ENCODE data around the gene FAM181A.

FAM181A gene

DNA sequence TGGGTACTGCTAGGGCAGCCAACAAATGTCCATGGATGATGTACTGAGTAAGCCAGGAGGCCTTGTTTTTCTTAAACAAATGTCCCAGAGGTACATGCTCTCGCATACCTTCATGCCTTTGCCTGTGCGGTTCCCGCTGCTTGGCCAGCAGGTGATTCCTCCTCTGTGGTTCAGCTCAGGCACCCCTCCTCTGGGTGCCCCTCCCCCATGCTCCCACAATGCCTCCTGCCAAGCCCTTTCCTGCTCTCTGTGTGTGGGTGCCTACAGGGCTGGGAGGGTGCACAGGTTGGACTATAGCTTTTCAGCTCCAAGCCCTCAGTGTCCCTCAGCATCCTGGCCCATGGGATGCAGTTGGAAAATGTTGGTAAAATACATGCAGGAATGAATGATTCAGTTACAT lies 25.7 kb downstream of the FAM181A start:
- DNase-seq = peak; percentile 40

DNA sequence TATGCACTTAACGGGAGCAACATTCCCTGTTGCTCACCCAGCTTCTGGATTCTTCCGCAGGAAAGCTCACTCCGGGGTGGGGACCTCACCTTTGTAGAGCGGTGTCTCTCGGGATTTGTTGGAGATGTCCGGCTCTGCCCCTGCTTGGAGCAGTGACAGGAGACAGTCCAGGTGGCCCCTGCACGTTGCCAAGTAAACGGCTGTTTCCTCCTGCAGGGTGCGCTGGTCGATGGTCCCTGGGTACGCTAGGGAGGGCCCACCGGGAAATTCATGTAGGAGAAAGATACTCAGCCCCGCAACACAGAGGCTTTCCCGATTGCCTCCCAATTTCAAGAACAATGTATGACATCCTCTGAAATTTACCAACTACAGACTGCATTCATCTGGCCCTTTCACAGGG lies 26.1 kb downstream of the FAM181A start:
- no peak for DNase-seq

DNA sequence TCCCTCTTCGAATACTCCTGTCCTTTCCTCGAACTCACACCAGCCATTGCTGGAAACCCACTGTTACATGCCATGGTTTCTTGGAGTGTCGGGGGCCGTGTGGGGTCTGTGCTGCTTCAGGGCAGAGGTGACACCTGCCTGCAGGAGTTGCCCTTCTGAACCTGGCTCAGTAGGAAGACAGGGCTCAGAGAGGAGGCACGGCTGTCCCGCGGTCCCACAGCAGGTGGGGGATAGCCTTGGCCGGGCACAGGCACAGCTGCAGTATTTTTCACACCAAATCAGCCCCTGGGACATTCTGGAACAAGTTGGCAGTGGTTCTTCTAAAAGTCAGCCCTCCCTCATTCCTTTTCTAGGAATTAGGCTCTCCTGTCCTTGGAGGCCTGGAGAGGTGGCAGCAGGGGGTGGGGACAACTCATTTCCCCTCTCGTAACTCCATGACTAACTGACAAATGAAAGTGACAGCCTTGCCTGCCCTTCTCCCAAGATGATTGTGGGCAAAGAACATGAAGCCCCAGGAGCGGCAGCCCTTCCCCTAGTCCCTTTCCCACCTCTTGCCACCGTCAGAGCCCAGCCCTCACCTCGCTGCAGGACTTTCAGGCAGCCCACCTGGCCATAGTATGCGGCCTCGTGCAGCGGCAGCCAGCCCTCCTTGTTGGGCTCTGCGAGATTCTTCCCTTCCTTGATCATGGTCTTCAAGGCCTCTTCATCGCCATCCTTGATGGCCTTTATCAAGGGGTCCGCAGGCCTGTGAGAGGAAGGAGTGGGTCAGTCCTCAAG lies 26.8 kb downstream of the FAM181A start:
- DNase-seq = no peak

DNA sequence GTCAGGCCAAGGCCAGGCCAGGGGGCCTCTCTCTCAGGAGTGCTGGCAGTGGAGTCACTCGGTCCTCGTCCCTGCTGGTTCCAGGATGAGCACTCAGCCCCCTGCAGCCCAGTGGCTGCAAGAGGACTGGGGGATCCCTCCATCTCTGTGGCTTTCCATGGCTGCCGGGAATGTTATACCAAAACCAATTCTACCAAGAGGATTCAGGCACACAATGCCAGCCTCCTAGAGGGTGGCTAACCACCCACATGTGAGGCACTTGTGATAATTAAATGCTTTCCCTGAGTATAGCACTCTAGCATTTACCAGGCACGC lies 27.3 kb downstream of the FAM181A start:
- no peak for DNase-seq

DNA sequence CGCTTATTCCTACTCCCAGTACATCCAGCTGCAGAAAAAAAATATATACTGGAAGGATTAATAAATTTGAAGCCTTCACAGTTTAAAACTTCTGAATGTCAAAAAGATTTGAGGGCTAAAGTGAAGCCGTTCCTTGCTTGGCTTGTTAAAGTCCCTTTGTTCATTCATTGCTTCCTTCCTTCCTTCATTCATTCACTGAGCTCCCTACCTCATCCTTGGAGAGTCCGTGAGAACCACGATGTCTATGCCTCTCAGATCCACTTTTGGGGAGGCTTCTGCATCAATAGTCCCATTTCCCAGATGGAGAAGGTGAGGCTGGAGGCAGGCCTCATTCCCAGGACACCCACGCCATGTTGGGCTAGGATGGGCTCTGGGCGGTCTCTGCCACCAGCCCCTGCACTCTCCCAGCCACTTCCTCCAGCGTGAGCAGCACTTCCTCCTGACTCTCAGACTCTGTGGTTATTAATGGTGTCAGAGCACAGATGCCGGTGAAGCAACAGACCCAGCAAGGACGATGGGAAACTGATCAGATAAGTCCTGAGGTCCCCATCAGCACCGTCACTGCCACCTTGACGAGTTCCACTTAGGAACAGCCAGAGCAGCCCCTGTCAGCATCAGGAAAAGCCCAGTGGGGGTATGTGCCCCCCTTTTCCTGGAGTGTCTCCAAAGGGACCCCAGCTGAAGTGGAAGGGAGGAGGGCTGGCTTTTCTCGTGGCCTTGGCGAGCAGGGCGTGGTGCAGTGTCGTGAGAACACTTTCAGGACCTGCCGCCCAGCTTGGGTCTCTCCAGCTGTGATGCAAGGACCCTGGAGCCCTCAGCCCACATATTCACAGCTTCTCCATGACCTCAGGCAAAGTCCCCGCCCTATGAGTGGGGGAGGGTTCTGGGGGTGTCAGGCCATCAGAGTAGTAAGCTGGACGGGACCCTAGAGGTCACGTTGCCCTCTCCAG lies 28.0 kb downstream of the FAM181A start:
- DNase-seq = peak; percentile 67

DNA sequence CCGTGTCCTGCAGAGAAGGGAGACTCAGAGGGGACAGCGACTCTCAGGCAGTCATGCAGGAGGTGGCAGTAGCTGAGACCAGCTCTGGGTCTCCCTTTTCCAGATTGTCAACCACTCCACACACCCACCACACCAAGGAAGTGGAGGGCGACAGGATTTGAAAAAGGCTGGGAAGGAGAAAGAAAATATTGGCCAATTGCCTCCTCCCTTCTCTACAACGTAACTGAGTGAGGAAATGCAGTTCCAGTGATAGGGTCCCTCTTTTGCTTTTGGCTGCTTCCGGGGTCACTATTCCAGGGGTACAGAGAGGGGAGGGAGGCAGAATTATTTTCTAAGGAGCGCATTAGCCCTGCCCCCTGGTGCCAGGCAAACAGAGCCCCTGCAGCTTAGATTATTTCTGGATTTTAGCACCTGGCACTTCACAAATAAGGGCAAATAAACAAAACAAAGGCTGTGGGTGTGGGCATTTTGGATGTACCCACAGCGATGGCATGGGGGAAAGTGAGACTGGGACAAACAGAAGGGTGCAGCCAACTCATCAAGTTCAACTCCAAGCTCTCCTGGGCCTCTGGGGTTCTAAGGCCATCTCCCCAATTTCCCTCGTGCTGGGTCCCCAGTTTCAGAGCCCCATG lies 28.8 kb downstream of the FAM181A start:
- DNase-seq = no peak

DNA sequence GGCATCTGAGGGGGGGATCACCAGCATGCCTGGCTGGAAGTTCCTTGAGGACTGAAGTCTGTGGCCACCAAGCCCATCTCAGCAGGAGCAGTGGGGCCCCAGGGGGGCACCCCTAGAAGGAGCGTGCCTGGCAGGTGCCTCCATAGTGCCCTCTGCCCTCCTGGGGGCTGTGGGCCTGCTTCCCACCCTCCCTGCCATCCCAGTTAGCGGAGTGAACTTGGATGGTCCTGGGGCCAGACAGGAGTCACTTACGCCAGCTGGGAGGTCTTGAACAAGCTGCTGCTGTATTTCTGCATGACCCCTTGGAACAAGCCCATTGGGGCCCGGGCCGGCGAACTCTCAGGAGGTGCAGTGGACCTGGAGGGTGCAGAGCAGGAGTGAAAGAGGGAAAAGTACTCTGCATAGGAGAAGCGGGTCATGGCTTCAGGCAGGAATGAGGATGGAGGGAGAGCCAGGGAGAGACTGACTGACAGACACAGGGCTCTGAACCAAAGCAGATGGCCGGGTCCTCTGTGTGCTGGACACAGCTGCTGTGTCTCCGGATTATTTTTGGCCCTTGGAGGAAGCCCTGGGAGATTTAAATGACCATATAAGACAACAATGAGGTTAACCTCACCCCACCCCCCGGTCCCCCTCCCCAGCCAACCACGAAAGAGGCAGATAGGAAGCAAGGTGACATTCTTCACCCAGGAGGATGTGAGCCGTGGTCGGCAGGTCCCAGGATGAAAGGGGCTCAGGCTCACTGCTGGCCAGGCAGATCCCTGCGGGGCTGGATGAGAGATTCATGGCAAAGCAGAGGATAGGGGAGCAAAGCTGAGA lies 29.6 kb downstream of the FAM181A start:
- DNase-seq = peak; percentile 37

DNA sequence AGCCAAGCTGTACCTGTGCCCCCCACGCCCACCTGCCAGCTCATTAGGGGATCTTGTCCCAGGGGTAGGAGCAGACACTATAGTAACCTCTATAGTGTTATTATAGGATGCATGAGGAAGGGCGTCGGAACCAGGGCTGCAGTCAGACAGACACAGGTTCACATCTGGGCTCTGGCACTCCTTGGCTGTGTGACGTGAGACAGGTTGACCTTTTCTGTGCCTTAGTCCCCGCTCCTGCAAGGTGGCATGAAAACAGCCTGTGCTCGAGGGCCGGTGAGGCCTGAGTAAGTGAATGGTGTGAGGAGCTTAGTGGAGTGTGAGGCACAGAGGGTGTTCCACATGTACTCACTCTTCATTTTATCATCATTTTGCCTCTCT lies 30.2 kb downstream of the FAM181A start:
- no peak for DNase-seq

DNA sequence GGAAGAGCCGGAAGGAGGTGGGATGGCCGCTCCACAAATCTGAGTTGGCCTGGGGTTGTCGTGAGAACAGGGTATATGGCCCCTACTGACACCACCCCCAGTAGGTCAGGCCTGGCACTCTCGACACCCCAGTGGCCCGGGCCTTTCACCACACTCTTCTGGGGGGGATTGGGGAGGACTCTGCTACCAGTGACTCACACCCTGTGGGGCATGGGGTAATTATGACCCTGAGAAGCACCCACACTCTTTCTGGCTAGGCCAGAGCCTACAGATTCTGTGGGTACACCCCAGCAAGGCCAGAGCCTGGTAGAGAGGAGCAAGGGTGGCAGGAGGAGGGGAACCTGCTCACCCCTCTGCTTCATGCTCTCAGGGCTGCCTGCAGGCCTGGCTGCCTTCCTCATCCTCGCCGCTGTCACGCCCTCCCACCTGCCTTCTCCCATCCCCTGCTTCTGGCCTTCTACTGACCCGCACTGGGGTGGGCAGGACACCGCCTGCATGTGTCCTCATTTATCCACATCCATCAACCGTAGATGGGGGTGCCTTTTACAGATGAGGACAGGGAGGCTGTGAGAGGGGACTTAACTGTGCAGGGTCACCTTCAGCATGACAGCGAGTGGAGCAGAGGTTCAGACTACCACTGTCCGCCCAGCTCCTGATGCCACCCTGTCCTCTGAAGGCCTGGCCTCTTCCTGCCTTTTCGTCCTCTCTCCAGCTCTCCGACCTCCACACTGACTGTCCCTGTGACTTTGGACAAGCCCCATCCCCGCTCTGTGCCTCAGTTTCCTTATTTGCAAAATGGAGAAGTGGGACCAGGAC lies 30.8 kb downstream of the FAM181A start:
- no peak for DNase-seq

DNA sequence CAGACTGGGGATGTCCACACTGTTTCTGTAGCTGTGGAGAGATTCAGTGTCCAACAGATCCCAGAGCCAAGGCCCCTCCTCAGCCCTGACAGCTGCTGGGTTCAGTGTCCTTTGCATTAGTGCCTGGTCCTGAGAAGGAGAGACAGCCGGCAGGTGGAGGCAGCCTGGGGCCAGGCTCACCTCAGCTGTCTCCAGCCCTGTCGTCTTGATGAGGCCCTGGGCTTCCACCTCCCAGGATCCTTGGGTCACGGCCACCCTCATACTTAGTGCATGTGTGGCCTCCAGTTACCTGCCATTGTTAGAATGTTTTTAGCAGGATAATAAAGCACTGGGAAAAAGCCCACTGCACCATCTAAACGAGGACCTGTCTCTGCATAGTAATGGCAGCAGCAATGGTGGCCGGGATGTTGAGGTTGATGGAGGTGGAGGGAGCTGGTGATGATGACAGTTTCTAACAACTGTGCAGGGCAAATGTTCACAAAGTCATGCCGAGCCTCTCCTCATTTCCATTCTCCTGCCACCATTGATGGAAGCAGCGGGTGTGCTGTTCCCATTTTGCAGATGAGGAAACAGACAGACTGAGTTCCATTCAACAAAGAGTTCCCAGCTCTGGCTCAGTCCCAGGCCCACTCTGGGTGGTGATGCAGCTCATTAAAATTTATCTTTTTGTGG lies 31.6 kb downstream of the FAM181A start:
- no peak for DNase-seq

DNA sequence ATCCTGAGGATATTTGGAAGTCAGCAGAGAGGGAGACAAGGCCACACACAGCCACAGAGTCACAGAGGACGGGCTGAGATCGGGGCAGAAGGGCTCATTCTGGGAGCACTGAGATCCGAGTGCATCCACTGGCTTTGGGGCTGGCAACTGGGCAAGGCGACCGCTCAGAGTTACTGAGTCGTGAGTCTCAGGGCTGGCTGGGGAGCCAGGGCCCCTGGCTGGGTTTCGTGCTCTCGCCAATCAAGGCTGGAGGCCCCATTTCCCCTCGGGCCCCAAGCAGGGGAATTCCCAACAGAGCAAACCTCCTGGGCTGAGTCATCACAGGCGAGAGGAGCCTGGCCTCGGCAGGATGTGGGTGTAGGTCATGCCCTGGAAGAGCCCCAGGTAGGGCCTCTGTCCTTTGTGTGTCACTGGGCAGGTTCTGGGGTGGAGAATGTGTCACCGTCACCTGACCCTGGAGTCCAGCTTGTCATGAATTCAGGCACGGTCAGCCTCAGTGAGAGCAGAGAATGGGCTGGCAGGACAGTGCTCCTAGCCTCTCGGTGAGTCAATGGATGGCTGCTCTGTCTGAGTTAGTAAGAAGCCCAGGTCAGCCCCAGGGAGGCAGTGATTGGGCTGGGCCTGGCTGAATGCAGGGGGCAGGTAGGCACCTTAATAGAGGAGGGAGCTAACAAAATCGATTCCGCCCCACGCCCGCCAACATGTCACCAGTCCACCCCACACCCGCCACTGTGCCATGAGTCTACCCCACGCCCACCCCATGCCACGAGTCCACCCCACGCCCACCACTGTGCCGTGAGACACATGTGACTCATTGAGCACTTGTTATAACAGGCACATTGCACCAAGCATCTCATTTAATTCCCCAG lies 32.3 kb downstream of the FAM181A start:
- peak; percentile 92 for DNase-seq

DNA sequence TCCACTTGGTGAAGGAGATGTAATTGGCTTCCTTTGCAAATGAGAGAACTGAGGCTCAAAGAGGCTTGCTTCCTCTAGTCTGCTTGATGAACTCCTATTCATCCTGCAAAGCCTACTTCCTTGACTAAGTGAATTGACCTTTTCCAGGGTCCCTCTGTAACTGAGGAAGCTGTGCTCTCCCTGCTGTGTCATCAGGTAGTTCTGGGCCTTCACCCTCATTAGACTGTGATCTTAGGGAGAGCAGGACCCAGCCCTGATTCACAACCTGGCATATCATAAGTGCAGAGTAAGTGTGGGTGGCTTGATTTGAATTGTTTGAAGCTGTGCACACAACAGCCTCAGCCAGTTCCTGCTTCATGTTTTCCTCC lies 32.9 kb downstream of the FAM181A start:
- DNase-seq = peak; percentile 35

DNA sequence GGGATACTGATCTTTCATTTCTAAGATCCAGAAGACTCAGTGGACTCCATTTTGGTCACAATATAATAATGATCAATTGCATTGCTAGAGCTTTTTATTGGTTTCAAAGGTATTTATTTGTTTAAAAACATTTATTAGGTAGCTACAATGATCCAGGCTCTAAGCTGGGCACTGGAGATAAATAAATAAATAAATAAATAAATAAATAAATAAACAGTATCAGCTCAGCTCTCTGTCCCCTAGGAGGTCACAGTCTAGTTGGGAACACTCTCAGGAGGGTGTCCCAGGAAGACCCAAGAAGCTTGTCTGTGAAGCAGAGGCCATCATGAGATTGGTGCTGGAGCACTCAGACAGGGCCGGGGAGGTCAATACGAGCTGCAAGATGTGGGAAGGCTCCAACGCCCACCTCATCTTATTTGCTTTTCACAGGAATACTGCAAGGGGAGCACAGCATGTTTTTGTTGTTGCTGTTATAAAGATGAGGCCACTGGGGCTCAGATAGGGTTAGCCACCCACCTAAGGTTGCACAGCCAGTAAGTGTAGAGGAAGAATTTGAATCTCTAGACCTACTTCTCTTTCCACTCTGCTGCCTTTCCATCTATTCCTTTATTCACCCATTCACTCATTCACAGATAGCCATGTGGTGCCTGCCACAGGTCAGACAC lies 33.8 kb downstream of the FAM181A start:
- DNase-seq = no peak

DNA sequence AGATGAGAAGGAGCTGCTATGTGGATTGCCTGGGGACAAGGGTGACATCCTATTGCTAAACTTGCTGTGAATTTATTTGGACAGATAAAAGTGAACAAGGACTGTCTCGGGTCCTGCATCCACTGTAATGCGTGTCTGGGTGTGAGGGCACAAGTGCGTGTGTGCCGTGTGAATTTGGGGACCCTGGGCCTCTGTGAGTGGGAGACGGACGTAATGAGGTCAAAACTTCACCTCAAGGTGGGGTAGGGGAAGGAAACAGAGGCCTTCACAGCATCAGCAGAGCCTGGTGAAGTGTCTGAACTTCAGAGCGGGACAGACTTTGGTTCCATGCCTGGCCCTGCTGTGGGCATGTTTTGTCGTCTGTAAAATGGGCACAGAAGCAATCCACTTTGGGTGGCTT lies 34.5 kb downstream of the FAM181A start:
- DNase-seq = no peak

DNA sequence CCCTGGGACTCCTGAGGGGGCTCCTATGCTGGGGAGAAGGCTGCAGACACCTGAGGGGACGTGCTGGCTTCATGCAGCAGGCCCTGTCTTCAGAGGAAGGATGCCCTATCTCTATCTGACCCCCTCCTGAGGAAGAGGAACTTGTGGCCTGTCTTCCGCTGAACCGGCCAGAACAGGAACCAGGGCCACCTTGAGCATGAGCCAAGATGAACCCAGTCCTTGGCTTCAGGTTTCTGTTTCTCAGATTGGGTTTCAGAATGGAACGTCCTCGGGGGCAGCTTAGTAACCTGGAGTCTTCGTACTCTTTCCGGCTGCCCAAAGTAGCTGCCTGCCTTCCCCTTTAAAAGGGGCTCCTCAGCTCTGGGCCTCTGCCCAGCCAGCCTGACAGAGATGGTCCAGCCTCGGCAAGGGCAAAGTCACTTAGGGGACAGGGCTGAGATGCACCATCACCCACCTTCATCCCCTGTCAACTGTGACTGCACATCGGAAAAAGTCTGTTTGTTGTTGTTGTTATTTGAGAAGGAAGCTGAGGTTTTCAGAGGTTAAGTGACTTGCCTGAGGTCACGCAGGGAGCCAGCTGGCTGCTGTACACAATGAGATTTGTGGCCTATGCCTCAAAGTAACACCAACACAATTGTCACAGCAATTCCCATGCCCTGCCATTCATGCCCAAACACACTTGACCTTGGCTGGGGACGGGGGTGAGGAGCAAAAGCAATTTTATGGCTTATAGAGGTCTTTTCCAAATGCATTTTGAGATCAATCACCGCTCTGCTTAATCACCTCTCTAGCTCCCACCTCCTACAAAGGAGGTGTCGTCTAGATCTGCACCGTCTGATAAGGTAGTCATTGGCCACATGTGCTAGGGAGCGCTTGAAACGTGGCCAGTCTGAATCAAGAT lies 35.8 kb downstream of the FAM181A start:
- peak; percentile 66 for DNase-seq

DNA sequence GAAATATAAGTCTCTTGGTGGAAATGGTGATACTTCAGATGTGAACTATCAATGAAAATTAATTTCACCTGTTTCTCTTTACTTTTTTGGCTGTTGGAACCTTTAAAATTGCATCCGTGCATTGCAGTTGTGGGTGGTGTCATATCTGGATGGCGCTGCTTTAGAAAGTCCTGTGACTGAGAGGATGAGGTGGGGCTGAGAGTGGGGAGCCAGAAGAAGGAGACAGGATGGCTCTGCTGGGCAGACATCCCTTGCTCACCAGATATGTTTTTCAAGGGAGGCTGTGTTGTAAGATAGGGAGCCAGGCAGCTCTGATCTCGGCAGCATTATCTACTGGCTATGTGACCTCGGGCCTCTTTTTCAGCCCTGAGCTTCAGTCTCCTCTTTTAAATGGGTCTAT lies 36.5 kb downstream of the FAM181A start:
- DNase-seq = no peak

DNA sequence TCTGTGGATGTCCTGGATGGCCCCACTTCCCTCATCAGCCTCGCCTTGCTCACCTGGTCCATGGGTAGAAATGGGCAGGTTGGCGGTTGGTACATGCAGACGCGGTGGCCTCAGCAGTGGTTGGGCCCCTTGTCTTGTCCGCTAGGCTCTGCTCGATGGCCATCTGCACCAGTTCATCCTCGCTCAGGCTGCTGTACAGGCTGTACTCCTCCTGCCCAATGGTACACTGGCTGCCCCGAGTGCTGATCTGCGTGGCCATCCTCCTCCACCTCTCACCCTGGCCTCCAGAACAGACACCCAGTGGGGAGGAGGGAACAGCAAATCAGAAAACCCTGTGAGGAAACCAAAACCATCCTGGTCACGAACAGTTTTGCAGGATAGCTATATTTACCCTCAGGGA lies 37.1 kb downstream of the FAM181A start:
- no peak for DNase-seq

DNA sequence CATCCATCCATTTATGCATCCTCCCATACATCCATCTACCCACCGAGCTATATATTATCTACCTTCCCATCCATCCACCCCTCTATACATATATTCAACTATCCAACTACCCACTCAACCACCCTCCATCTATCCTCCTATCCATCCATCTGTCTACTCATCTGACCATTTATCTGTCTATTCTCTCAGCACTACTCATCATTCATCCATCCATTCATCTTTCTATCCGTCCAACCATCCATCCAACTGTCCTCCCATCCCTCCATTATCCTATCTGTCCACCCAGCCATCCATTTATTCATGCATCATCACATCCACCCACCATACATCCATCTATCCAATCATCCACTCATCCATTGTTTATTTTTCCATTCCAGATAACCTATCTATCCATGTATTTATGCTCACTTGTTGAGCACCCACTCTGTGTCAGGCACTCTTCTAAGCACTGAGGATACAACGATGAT lies 37.7 kb downstream of the FAM181A start:
- no peak for DNase-seq

Data from CD4-positive, alpha-beta T cell treated with Interleukin-6 for 4 hours (primary cell).